ENCODE data around the gene STAG3. TPM values are rescaled to one million over a fixed set of nuclear protein-coding genes. Genes with fewer than 3 reads are reported as not detected.
"Not testable (repeated sequence)": the region's sequence is repeated elsewhere in the genome, so short reads cannot be mapped to it uniquely, and the experiment has no call there.

The STAG3 gene
- total RNA-seq, 4 donors from 2014 or later: 4.2 to 8.2 (median 6.5) TPM

- WGBS, 2 donors: 70 to 72% methylated on average over 5 of the region's 5 CpGs
- Histone ChIP-seq H3K27me3 (no peaks in the 10 kb centered on the region), H3K4me3 (no peak overlapping the region), H3K36me3 (no peaks in the 10 kb centered on the region), H3K27ac (no peak overlapping the region), H3K4me1 (peaks cover 0 to 7% (median 0%) of the 10 kb centered on the region in 4 donors), H3K9me3 (no peaks in the 10 kb centered on the region)
- TF ChIP-seq POLR2A (IDR thresholded peaks at IDR 0.05) (no peak), EP300 (IDR thresholded peaks at IDR 0.05) (no peak), CTCF (IDR thresholded peaks at IDR 0.05) (no peak)
- no peak for DNase-seq (ENCODE audit: low spot score in 2 of 2)
These were observed 33.1 kb downstream of the STAG3 start for GRCh38 chr7:100210805-100211204.

- no peak overlapping the region for H3K4me3 ChIP-seq
- H3K9me3 ChIP-seq: no peaks in the 10 kb centered on the region
- H3K4me1 ChIP-seq: peaks cover 0 to 12% (median 0%) of the 10 kb centered on the region in 4 donors
- WGBS, 2 donors: 80 to 84% methylated on average over 7 of the region's 7 CpGs
- no peaks in the 10 kb centered on the region for H3K36me3 ChIP-seq
- H3K27ac ChIP-seq: no peak overlapping the region
- no peaks in the 10 kb centered on the region for H3K27me3 ChIP-seq
- no peak for TF ChIP-seq POLR2A (IDR thresholded peaks at IDR 0.05)
- TF ChIP-seq EP300 (IDR thresholded peaks at IDR 0.05): no peak
- TF ChIP-seq CTCF (IDR thresholded peaks at IDR 0.05): no peak
- DNase-seq (ENCODE audit: low spot score in 2 of 2): no peak
These were observed 33.6 kb downstream of the STAG3 start for GRCh38 chr7:100211342-100211780.

- no peak for DNase-seq (ENCODE audit: low spot score in 2 of 2)
- TF ChIP-seq EP300 (IDR thresholded peaks at IDR 0.05): no peak
- TF ChIP-seq CTCF (IDR thresholded peaks at IDR 0.05): no peak
- TF ChIP-seq POLR2A (IDR thresholded peaks at IDR 0.05): no peak
- Histone ChIP-seq H3K9me3 (no peaks in the 10 kb centered on the region), H3K4me1 (peaks cover 0 to 18% (median 0%) of the 10 kb centered on the region in 4 donors), H3K27me3 (no peaks in the 10 kb centered on the region), H3K36me3 (no peaks in the 10 kb centered on the region), H3K27ac (no peak overlapping the region), H3K4me3 (no peak overlapping the region)
- 88 to 89% methylated on average over 5 of the region's 5 CpGs for WGBS, 2 donors
These were observed 35.0 kb downstream of the STAG3 start for GRCh38 chr7:100212631-100213286.

GRCh38 chr7:100213672-100214071 is 36.0 kb downstream of the STAG3 start:
- H3K27me3 ChIP-seq: no peaks in the 10 kb centered on the region
- DNase-seq (ENCODE audit: low spot score in 2 of 2): no peak
- H3K27ac ChIP-seq: no peak overlapping the region
- H3K4me1 ChIP-seq: peaks cover 0 to 18% (median 0%) of the 10 kb centered on the region in 4 donors
- no peaks in the 10 kb centered on the region for H3K36me3 ChIP-seq
- no peaks in the 10 kb centered on the region for H3K9me3 ChIP-seq
- 52 to 70% methylated on average over 6 of the region's 6 CpGs for WGBS, 2 donors
- TF ChIP-seq CTCF (IDR thresholded peaks at IDR 0.05) (no peak), POLR2A (IDR thresholded peaks at IDR 0.05) (no peak), EP300 (IDR thresholded peaks at IDR 0.05) (no peak)
- no peak overlapping the region for H3K4me3 ChIP-seq

GRCh38 chr7:100214356-100214755 is 36.6 kb downstream of the STAG3 start:
- H3K9me3 ChIP-seq; H3K27me3 ChIP-seq; H3K36me3 ChIP-seq; H3K27ac ChIP-seq; DNase-seq (ENCODE audit: low spot score in 2 of 2); H3K4me3 ChIP-seq: not testable (repeated sequence)
- WGBS, 2 donors: 78 to 80% methylated on average over 5 of the region's 5 CpGs
- peaks cover 0 to 18% (median 0%) of the 10 kb centered on the region in 4 donors for H3K4me1 ChIP-seq
